OCI-LY7 (cell line): ENCODE measurements around the gene SUMF2.

Source experiments
- EZH2phosphoT487 ChIP-seq: fragments of 200-600 bp; sonication (generic); IDR thresholded peaks from 2 replicates; pipeline ENCODE4 v1.6.1; 2018; ENCODE audit warnings: low read depth, borderline replicate concordance, mild to moderate bottlenecking, mixed run types, antibody characterized with exemption, low read length, moderate library complexity, mixed read lengths
- TF ChIP-seq, protein P1 (sequence below): fragments of 200-600 bp; sonication (generic); conservative IDR thresholded peaks from 2 replicates; pipeline ENCODE4 v1.5.1; 2014; ENCODE audit warnings: mild to moderate bottlenecking, antibody characterized with exemption, low read length, moderate library complexity, mixed read lengths

DNA sequence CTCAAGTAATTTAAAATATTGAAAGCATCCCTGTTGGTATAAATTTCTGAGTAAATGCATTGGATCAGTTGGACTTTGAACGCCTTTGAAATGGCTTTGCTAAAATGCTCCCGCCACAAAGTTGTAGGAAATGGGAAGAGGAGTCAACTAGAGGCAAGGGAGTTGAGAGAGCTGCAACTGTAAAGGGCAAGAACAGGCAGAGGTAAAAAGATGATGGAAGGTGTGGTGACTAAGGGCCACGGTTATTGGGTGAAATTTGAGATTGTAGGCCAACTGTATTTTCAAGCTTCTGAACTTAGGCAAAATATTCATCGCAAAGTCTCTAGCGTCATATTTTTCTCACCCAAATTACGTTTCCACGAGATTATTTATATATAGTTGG, 595 bp upstream of the SUMF2 start:
- TF ChIP-seq, protein P1, sequence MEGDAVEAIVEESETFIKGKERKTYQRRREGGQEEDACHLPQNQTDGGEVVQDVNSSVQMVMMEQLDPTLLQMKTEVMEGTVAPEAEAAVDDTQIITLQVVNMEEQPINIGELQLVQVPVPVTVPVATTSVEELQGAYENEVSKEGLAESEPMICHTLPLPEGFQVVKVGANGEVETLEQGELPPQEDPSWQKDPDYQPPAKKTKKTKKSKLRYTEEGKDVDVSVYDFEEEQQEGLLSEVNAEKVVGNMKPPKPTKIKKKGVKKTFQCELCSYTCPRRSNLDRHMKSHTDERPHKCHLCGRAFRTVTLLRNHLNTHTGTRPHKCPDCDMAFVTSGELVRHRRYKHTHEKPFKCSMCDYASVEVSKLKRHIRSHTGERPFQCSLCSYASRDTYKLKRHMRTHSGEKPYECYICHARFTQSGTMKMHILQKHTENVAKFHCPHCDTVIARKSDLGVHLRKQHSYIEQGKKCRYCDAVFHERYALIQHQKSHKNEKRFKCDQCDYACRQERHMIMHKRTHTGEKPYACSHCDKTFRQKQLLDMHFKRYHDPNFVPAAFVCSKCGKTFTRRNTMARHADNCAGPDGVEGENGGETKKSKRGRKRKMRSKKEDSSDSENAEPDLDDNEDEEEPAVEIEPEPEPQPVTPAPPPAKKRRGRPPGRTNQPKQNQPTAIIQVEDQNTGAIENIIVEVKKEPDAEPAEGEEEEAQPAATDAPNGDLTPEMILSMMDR = no peak
- no peak for TF ChIP-seq EZH2phosphoT487
